ENCODE measurements around the gene SLC35F3. TPM values are rescaled to one million over a fixed set of nuclear protein-coding genes. Genes with fewer than 3 reads are reported as not detected.
"Not testable (repeated sequence)": the region's sequence is repeated elsewhere in the genome, so short reads cannot be mapped to it uniquely, and the experiment has no call there.

The SLC35F3 gene
- total and polyA plus RNA-seq, 7 donors, result under 0.01 to 0.54 (median 0.28) TPM; not detected in 2

DNA sequence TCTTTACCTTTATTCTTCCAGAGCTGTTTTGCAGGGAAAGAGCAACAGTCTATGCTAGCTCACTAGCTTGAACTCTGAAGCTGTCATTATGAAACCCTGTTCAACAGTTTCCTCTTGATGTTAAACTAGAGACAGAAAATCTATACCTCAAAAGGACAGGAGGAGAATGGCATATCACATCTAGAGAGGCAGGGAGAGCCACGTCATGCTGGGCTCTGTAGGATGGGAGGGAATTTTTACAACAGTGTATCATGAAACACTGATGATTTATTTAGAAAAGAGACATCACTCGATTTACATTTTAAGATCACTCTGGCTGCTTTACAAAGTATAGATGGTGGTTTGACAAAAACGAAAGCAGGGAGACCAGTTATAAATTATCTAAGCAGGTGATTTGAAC, 243.9 kb downstream of the SLC35F3 start:
- Histone ChIP-seq H3K4me3 (no peak overlapping the region), H3K9me3 (no peaks in the 10 kb centered on the region), H3K36me3 (no peaks in the 10 kb centered on the region), H3K27me3 (no peaks in the 10 kb centered on the region), H3K27ac (no peak overlapping the region), H3K4me1 (no peaks in the 10 kb centered on the region)
- 49 to 78% methylated on average over 3 of the region's 3 CpGs for whole genome bisulfite sequencing, 2 donors
- TF ChIP-seq, protein P1, sequence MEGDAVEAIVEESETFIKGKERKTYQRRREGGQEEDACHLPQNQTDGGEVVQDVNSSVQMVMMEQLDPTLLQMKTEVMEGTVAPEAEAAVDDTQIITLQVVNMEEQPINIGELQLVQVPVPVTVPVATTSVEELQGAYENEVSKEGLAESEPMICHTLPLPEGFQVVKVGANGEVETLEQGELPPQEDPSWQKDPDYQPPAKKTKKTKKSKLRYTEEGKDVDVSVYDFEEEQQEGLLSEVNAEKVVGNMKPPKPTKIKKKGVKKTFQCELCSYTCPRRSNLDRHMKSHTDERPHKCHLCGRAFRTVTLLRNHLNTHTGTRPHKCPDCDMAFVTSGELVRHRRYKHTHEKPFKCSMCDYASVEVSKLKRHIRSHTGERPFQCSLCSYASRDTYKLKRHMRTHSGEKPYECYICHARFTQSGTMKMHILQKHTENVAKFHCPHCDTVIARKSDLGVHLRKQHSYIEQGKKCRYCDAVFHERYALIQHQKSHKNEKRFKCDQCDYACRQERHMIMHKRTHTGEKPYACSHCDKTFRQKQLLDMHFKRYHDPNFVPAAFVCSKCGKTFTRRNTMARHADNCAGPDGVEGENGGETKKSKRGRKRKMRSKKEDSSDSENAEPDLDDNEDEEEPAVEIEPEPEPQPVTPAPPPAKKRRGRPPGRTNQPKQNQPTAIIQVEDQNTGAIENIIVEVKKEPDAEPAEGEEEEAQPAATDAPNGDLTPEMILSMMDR (IDR thresholded peaks at IDR 0.05), result no peak
- TF ChIP-seq POLR2AphosphoS5 (IDR thresholded peaks at IDR 0.05) (no peak), EP300 (IDR thresholded peaks at IDR 0.05) (no peak), POLR2A (IDR thresholded peaks at IDR 0.05) (no peak)
- DNase-seq, result no peak
- intact Hi-C loops (cut with DNase I), result no loop called here

DNA sequence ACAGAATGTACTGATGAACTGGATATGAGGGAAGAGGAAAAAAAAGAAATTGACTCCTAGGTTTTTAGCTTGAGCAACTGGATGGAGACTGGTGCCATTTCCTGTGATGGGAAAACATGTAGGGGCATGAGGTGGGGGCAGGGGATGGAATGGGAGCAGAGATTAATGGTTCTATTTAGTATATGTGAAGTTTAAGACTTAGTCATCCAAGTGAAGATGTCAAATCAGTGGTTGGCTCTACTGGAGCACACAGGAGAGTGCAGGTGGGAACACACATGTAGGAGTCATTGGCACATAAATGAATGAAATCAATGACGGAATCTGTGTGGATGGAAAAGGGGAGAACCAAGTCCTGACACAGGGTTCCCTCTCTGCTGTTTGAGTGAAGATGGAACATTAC, 244.3 kb downstream of the SLC35F3 start:
- Histone ChIP-seq H3K36me3 (no peaks in the 10 kb centered on the region), H3K4me3 (no peak overlapping the region), H3K27me3 (no peaks in the 10 kb centered on the region), H3K9me3 (no peaks in the 10 kb centered on the region), H3K27ac (no peak overlapping the region), H3K4me1 (no peaks in the 10 kb centered on the region)
- intact Hi-C loops (cut with DNase I), result no loop called here
- 94 to 96% methylated on average over 1 of the region's 1 CpG for WGBS, 2 donors
- TF ChIP-seq POLR2A (IDR thresholded peaks at IDR 0.05), result no peak
- TF ChIP-seq EP300 (IDR thresholded peaks at IDR 0.05), result no peak
- TF ChIP-seq, protein P1 (IDR thresholded peaks at IDR 0.05), result no peak
- TF ChIP-seq POLR2AphosphoS5 (IDR thresholded peaks at IDR 0.05), result no peak
- no peak for DNase-seq

DNA sequence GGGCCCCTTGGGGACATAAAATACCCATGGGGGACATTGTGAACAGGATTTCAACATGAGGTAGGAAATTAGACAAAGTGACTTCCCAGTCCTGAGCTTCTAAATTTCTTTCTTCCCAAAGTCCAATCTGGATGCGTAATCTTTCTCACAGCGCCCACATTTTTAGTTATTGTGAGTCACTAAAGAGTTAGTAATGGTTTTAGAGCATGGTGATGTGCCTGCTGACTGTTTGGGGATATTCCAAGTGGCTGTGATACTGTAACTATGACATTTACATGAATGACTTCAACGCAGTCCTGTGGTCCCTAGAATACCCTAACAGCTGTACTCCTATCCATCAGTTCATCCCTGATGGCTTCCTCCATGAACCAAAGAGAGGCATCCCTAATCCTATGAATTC, 244.7 kb downstream of the SLC35F3 start:
- H3K27me3 ChIP-seq, result no peaks in the 10 kb centered on the region
- intact Hi-C loops (cut with DNase I), result no loop called here
- H3K27ac ChIP-seq, result no peak overlapping the region
- H3K4me3 ChIP-seq, result no peak overlapping the region
- H3K36me3 ChIP-seq, result no peaks in the 10 kb centered on the region
- TF ChIP-seq, protein P1 (IDR thresholded peaks at IDR 0.05), result no peak
- no peak for TF ChIP-seq EP300 (IDR thresholded peaks at IDR 0.05)
- no peak for TF ChIP-seq POLR2A (IDR thresholded peaks at IDR 0.05)
- TF ChIP-seq POLR2AphosphoS5 (IDR thresholded peaks at IDR 0.05), result no peak
- no peak for DNase-seq
- no peaks in the 10 kb centered on the region for H3K4me1 ChIP-seq
- H3K9me3 ChIP-seq, result no peaks in the 10 kb centered on the region
- 88 to 92% methylated on average over 3 of the region's 3 CpGs for WGBS, 2 donors

DNA sequence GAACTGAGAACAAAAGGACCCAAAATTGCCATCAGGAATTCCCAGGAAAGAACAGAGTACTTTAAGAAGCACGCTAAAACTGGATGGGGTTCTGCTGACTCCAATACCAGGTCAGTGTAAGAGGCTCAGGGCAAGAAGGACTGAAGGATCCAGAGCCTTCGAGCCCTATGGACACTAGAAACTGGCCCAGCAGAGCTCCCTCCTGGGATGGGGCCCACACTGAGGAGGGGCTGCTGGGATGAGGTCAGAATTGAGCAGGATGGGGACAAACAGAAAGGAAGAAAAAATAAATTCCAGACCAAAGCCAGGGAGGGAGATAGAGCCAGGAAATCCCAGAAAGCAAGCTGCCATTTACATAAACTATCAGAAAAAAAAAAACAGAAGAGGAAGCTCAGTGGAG, 246.4 kb downstream of the SLC35F3 start:
- WGBS, 2 donors, result 79 to 88% methylated on average over 2 of the region's 2 CpGs

DNA sequence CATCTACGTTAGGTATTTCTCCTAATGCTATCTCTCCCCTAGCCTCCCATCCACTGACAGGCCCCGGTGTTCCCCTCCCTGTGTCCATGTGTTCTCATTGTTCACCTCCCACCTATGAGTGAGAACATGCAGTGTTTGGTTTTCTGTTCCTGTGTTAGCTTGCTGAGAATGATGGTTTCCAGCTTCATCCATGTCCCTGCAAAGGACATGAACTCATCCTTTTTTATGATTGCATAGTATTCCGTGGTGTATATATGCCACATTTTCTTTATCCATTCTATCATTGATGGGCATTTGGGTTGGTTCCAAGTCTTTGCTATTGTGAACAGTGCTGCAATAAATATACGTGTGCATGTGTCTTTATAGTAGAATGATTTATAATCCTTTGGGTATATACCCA, 247.9 kb downstream of the SLC35F3 start:
- H3K36me3 ChIP-seq; intact Hi-C loops (cut with DNase I); H3K4me1 ChIP-seq; DNase-seq; H3K4me3 ChIP-seq; H3K27me3 ChIP-seq; H3K27ac ChIP-seq; H3K9me3 ChIP-seq: not testable (repeated sequence)
- 81 to 86% methylated on average over 4 of the region's 4 CpGs for WGBS, 2 donors

More for the DNA sequence above, 246.4 kb downstream of the SLC35F3 start:
- DNase-seq, result no peak
- H3K27me3 ChIP-seq, result no peaks in the 10 kb centered on the region
- H3K9me3 ChIP-seq, result no peaks in the 10 kb centered on the region
- TF ChIP-seq, protein P1 (IDR thresholded peaks at IDR 0.05), result no peak
- TF ChIP-seq POLR2A (IDR thresholded peaks at IDR 0.05), result no peak
- no peak for TF ChIP-seq EP300 (IDR thresholded peaks at IDR 0.05)
- TF ChIP-seq POLR2AphosphoS5 (IDR thresholded peaks at IDR 0.05), result no peak
- H3K36me3 ChIP-seq, result no peaks in the 10 kb centered on the region
- no peak overlapping the region for H3K4me3 ChIP-seq
- no peak overlapping the region for H3K27ac ChIP-seq
- intact Hi-C loops (cut with DNase I), result no loop called here
- H3K4me1 ChIP-seq, result no peaks in the 10 kb centered on the region
